GM19023 (cell line): ENCODE data around the gene FOSL2.

ENCODE experiments used
- ATAC-seq: cut with Tn5 transposase; IDR thresholded peaks from one replicate; pipeline ENCODE4 v1.9.1; 2021; ENCODE audit warnings: mild to moderate bottlenecking, moderate library complexity; ENCODE audit not compliant: unreplicated experiment

The FOSL2 gene

DNA sequence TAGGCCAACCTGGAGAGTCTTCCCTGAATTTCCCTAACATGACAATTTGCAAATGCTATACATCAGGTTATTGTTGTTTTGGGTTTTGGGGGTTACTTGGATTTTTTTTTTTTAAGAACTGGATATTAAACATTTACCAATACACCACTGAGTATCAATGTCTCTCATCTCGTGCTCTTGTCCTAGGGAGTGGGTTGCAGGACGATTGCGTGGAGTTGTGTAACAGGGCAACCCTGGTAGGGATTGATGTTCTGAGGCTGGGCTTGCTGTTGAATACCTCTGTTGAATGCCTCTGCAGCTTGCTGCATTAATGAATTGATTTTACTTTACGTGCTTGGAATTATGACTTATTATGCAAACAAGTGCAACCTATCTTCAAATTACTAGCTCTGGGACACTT is 18.8 kb upstream of the FOSL2 start:
- ATAC-seq: no peak

DNA sequence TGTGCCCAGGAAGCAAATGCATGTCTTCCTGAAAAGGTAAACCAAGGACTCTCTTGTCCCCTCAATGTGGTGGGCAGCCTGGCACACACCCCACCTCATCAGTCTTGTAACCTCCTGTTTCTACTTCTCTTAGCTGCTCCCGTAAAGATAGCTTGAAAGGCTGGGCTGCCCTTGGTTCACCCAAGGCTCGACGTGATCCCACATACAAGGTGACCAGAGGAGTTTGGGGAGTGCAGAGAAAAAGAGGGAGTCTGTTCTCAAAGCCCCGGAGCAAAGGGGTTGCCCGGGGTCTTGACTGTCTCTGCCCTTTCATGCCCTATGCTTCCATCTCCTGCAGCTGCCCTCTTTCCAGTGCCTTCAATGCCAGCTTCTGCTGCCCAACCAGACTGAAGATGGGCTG is 18.3 kb upstream of the FOSL2 start:
- ATAC-seq: no peak

DNA sequence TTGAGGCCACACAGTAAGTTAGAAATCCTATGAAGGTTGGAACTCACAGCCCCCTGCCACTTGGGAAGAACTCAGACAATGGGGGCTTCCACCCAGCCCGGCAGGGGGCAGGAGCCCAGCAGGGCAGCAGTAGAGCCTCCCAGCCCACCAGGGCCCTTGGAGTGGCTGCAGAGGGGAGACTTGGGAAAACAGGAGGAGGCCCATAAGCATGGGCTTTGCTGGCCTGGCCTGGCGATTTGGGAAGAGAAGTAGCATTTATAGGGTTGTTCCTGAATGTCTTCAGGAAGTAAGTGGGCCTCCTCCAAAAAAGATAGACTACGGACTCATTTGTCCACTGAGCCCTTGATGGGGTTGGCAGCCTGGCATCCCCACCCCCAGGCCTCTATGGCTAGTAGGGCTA is 17.4 kb upstream of the FOSL2 start:
- ATAC-seq: no peak

DNA sequence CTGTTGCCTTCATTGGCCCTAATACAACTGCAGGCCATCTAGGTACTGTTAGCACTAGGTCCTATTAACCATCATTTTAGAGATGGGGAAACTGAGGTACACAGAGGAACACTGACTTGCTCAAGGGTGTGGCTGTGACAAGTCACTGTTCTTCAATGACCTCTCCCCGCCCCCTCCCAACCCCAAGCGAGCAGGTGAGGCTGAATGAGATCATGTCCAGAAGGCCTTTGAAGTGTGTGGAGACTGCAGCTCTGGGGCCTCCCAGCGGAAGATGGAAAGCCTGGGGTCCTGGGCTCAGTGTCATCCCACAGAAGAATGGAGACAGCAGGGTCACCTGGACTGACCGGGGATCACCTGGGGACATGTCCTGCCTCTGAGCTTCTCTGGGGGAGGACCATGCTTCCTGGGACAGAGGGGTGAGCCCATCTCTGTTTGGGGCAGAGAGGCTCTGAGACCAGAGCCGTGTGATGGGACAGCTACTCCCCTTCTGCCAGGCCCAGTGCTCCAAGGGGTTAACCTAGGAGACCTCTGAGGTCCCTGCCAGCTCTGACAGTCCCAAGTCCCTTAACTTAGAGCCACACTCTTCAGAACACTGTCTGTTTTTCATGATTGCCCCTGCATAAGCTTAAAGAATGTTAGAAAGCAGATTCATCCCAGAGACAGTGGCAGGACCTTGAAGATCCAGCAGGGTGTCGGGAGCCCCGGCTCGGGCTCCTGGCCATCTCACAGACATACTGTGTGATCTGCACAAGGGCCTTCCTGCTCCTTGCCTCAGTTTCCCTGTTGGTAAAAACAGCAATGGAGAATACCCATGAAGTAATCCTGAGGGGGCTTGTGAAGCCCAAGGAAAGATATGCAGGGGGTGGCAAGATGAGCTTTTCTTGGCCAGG is 16.7 kb upstream of the FOSL2 start:
- no peak for ATAC-seq

DNA sequence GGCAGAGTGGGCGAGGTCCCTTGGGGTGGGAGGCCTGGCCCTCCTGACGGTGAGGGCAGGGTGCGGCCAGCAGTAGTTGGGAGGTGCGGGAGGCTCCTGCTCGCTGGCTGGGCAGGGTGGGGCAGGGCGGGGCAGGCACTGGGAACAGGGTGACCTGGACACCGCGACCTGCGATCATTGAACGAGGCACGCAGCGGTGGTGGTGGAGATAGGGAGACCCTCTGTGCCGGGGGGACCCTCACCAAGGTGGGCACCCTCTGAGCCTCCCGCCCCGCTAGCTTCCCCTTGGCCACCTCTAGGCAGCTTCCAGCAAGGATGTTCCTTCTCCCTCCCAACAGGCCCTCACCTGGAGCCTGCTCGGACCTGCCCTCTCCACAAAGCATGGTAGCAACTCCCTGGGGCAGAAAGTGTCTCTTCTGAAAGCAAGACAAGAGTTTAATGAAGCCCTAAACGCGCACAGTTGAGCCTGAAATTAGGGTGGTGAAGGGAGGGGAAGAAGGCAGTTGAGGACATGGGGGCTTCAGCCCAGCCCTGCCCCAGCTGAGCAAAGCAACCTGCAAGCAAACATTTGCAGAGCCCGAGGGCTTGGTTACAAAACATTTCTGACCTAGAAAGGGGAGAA is 15.4 kb upstream of the FOSL2 start:
- no peak for ATAC-seq

DNA sequence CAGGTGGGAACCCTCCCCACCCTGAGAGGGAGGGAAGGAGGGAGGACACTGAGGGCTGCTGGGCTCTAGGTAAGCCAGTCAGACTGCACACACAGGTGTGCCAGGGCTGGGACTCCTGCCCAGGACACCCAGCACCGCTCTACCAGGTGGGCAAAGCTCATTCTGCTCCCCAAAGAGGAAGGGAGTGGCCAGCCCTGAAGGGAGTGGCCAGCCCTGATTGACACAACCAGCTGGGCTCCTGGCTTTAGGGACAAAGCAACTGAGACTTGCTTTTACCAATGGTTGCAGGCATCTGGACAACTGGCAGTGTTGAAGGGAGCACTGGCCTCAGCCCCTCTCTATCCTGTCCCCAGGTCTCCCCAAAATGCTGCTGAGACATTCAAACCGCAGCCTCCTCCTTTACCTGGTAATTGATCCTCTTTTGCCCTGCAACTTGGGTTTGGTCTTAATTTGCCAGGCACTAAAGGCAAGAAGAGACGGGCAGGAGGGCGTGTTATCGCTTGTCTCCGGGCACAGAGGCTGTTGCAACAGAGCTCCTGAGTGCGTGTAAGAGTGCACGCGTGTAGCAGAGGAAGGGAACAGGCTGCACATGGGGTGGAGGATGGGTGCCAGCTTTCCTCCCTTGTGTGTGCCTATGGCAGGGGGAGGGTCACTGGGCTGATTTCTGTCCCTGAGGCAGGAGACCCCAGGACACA is 14.5 kb upstream of the FOSL2 start:
- no peak for ATAC-seq

DNA sequence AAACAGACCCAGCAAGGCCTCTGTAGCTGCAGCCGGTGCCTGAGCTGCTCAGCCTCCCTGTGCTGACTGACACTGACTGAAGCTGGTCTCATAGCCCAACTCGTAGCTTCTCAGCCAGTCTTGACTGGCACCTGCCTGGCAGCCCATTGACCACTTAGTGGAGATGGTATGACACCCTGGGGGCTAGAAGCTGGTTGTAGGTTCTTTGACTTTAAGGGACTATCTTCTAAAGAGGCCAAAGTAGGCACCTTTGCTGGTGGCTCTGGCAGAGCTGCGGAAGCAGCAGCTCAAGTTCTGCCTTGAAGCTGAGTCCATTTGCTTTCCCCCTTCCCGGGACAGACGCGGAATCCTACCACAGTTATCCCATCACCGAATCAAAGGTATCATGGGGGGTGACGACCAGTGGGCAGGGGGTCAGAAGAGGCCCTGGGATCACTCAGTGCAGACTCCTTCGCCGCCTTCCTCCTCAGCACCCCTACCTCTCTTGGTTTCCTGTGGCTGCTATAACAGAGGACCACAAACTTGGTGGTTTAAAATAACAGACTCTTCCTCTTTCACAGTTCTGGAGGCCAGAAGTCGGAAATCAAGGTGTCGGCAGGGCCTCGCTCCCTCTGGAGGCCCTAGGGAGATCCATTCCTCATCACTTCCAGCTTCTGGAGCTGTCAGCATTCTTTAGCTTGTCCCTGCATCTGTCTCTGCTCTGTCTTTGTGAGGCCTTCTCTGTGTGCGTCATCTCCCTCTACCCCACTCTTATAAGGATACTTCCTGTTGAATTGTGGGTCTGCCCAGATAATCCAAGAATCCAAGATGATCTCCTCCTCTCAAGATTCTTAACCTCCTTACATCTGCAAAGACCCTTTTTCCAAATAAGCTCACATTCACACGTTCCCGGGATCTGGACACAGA is 13.7 kb upstream of the FOSL2 start:
- ATAC-seq: no peak

DNA sequence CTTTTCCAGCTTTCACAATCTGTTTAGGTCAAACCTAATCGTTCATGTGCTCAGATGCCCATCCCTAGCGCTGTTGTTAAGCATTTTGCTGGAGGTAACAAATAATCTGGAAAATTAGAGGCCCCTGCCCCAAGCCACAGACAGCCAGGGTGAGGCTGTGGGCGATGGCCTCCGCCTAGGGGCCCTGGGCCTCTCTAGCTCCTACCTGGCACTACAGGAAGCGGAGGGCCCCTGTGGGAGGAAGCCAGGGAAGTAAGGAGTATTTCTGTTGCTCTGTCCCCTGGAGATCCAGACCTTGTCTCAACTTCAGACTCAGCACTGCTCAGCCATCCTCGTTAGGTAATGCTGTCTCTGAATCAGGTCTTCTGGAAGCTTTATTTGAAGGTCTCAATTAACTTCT is 12.4 kb upstream of the FOSL2 start:
- no peak for ATAC-seq

DNA sequence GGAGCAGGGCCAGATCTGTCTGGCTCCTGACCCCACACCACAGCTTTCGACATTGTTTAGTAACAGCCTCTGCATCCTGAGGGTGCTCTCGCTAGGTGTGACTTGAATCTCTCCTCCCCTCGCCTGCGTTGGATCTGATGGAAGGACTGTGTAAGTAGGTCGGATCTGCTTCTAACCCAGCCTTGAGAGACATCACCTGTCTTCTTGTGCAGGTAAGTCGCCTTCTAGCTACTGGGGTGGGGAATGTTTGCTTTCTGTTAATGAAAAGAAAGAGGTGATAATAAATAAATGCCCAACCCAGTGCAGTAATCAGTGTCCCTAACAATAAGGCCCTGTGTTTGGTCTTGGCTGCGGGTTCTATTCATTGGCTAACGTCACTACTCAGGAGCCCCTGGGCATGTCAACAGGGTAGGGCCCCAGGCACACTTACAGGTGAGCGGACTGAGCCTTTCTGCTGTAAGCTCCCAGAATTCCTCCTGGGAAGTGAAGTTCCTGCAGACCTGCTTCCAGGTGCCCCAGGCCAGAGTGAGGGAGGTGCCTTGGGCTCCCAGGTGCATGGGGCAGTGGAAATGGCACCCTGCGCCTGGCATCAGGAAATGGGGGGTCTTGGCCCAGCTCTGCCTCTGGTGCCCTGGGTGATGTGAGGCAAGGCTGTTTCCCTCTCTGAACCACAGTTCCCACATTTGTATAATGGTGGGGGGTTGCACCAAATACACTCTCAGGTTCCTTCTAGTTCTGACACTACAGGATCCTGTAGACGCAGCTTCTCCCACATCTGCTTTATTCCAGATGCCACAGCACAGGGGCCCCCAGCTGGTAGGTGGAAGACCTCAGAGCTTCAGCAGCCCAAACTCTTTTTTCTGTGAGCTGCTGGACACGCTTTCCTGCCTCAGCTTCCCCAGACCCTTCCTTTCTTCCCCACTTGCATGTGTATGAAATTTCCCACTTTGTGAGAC is 11.2 kb upstream of the FOSL2 start:
- no peak for ATAC-seq

DNA sequence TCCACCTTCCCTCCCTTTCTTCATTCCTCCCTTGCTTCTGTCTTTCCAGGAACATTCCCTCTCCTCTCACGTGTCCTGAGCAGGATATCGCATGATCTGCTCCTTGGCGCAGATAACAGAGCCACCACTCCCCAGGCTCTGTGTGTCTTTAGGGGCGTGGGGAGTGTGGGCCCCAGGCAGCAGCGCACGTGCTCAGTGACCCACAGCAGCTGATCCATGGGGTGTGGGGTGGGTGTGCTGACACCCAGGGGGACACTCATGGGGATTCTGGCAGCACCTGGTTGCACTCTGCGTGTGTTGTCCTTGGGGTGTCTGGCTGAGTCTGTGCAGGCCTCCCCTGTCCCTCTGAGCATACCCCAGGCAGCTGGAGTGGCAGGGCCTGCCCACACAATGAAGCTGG is 9.9 kb upstream of the FOSL2 start:
- no peak for ATAC-seq

DNA sequence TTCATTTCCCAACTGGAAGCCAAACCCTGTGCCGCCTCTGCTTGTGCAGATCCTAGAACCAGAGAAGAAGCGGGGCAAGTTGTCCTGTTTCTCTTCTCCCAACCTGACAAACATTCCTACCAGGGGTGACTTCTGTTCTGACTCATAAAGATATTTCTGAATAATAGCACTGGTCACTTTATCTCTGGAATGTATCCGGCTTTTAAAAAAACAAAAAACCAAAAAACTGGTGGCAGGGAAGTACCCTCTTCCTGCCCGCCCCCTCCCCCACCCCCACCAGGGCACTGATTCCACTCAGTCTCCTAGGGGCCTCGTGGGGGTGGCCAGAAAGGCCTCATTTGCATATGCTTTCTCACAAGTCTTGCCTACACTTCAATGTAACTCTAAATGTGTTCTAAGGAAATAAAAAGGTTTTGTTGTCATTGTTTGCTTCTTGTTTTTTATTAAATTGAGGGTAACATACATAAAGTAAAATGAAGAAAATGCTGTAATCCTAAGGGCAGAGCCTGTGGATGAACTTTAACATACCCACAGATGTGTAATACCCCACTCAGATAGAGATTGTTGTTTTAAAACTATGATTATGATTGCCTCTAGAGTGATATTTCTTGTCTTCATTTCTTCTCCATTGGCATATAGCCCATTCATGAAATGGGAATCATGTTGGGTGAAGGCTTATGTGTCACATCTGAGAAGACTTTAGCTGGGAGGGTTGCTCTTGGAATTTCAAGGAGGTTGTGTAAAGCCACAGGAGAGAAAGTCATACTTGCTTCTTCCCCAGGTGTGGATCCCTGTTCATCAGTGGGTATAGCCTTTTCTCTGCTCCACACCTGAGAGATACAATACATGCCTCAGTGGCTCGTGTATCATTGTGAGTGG is 5.3 kb upstream of the FOSL2 start:
- ATAC-seq: no peak

DNA sequence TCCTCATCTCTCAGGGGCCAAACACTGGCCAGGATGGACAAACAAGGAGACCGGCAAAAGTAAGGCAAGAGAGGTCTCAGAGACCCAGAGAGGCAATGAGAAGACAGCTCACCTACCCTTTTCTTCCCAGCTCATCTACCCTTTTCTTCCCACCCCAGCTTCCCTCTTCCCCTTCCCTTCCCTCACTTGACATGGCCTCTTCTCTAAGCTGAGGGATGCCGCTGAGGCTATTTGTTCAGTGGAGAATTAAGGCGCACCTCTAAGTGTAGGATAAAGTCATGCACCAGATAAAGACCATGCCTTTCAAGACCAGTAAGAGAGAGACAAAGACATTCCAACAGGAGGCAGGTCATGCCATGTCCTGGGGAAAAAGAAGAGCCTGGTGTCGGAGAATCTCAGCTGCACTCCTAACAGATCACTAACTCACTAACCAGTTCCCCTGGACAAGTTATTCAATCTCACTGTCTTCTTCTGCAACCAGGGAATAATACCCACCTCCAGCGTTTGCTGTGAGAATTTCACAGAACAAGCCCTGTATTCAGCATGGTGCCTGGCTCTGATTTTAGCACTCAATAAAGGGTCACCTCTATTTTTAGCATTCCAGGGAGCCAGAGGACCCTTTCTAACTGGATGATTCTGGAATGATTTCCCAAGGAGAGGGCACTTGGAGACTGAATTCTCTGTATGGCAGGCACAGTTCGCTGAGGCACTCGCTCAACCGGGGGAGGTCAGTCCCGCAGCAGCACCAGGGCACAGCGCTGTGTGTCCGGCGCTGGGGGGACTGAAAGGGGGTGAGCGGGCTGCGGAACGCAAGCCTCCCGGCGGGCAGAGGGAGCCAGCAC is 3.0 kb upstream of the FOSL2 start:
- no peak for ATAC-seq

DNA sequence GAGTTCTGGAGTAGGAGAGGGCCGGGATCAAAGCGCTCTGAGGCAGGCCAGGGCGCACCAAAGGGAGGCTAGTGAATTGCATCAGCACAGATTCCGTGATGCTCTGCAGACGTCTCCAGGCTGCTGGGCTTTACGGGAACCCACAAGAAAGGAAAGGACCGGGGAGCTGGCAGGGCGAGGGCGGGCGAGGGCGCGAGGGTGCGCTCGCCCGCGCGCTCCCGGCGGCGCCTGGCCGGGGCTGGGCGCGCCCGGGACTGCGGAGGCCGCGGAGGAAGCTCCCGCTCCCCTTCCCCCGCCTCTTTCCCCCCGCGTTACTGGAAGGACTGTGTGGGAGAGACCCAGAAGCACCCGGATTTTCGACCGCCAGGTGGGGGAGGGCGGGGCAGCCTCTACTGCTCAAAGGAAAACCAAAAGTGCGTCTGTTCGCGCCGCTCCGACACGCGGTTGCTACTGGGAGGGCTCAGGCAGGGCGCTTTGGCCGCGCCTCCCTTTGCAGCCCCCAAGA is 2.4 kb upstream of the FOSL2 start:
- no peak for ATAC-seq

DNA sequence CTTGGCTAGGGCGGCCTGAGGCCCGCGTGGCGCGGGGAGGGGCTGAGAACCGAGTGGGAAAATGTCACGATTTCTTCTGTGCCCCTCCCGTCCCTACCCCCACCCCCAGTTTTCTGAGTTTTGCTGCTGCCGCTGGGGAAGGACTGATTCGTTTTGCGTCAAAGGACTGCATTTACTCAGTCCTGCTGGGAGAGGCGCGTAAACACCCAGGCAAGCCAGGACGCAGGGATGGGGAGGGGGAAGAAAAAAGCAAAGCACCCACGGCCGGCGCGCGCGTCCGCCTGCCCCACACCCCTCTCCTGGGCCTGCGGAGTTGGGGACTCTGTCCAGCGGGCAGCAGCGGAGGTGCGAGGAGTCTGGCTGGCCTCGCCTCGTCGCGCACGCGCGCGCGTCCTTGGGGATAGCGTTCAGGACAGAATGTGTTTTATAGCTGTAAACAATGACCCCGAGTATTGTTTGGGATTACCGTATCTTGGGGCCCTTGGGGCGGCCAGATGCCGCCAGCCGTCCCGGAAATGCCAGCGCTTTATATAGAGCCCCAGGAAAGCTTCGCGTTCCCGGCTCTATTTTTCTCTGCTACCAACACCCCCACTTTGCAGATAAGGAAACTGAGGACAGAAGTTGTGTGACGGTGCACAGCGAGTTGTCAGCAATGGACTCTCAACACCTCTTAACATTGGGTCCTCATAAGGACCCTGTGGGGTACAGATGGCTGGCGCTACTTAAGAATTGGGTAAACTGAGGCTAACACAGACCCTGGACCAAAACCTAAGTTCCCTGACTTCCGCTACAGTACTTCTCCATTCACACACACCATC is 1.7 kb upstream of the FOSL2 start:
- no peak for ATAC-seq

DNA sequence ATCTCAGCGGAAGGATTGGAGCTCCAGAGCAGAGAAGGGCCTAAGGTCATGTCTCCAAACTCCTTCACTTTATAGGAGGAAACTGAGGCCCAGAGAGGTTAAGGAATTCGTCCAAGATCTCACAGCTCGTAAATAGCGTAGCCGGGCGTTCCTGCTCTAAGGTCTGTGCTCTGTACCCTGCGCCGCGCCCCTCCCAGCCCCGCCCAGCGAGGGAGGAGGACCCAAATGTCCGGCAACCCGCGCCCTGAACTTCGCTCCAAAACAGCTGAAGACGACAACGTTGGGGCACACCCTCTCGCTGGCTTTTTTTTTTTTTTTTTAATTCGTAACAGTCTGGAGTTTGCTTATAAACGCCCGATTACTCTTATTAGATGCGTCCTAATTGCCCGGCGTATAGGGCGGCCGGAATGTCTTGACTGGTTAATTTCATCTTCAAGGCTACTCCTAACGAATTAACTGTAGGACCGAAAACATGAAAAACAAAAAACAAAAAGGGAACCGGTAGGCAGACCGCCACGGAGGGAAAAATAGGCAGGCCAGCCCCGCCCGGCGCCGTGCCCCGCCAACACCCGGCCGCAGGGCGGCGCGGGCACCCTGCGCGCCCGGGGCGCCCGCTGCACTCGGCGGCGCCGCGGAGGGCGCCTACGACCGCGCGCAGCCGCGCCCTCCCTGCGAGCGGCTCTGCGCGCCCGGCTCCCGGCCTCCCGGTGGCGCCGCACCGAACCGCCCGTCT is 928 bp upstream of the FOSL2 start:
- ATAC-seq: peak; percentile 32

DNA sequence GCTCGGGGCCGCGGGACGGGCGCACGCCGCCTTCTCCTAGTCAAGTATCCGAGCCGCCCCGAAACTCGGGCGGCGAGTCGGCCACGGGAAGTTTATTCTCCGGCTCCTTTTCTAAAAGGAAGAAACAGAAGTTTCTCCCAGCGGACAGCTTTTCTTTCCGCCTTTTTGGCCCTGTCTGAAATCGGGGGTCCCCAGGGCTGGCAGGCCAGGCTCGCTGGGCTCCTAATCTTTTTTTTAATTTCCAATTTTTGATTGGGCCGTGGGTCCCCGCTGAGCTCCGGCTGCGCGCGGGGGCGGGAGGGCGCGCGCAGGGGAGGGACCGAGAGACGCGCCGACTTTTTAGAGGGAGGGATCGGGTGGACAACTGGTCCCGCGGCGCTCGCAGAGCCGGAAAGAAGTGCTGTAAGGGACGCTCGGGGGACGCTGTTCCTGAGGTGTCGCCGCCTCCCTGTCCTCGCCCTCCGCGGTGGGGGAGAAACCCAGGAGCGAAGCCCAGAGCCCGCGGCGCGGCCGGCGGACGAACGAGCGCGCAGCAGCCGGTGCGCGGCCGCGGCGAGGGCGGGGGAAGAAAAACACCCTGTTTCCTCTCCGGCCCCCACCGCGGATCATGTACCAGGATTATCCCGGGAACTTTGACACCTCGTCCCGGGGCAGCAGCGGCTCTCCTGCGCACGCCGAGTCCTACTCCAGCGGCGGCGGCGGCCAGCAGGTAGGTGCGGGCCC is 617 bp downstream of the FOSL2 start:
- no peak for ATAC-seq
